Measurements from ENCODE around the gene RAD23B.
"Not testable (repeated sequence)": the region's sequence is repeated elsewhere in the genome, so short reads cannot be mapped to it uniquely, and the experiment has no call there.

RAD23B gene

DNA sequence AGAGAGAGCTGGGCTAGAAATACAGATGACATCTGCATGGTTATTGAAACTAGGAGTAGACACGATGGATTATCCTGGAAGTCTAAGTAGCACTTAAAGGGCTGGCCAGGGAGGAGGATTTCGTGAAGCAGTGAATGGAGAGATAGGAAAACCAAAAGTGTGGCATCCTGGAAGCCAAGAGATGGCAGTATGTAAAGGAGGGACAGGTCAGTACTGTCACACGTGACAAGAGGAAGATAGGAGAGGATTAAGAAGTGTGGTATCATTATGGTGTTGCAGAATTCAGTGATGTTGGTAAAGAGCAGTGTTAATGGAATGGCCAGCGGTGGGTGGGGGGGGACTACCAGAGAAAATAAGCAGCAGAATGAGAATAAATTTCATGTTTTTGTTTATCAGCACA is 11.7 kb downstream of the RAD23B start:
- DNase-seq = no peak

DNA sequence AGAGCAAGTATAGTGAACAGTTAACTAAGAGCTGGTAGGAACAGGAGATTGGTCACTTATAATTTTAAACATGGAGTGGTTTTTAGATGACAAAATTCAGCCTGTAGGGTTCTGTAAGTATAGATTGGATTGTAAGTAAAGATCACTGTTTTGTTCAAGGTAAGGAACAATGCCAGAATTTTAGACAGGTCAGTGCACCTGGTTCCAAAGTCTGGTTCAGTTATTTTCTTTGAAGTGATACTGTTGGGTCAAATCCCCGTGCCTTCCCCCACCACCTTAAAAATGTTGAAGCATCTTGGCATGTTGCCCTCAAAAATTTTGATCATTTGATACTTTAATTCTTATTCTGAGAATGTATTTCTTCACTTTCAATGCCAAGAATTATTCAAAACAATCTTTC is 12.9 kb downstream of the RAD23B start:
- DNase-seq = no peak

GRCh38 chr9:107296592-107296991 is 13.5 kb downstream of the RAD23B start:
- not testable (repeated sequence) for DNase-seq

DNA sequence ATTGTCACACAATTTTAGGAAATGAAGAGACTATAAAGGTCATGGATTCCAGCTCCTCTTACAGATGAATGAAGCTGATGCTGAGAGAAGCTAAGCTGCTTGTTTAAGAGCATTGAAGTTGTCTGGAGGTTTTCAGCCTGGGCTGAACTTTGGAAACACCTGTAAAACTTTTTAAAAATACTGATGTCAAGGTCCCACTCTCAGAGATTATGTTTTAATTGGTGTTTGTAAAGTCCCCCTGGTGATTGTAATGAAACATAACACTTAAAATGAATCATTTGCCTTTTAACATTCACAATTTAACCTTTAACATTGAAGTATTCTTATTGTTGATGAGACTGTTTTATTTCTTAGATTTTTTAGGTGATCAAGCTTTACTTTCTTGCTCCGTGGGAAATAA is 16.4 kb downstream of the RAD23B start:
- peak; percentile 20 for DNase-seq

GRCh38 chr9:107306308-107306707 is 23.2 kb downstream of the RAD23B start:
- DNase-seq = no peak

- no peak for DNase-seq
Measured at GRCh38 chr9:107307331-107307730, 24.3 kb downstream of the RAD23B start.

DNA sequence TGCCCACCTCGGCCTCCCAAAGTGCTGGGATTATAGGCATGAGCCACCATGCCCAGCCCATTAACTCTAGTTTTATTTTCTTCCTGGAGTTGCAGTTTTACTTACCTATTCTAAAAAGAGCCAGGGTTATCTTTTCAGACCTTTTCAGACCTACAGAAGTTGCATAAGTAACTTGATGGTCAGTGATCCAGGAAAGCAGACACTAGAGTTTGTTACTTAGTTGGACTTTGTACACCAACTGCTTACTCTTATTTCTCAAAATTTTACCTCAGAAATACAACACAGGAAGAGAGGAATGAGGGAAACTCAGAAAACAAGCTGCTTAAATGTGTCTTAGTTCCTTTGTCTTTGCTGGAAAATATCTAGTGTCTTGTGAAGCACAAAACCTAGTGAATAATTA is 25.4 kb downstream of the RAD23B start:
- no peak for DNase-seq

DNA sequence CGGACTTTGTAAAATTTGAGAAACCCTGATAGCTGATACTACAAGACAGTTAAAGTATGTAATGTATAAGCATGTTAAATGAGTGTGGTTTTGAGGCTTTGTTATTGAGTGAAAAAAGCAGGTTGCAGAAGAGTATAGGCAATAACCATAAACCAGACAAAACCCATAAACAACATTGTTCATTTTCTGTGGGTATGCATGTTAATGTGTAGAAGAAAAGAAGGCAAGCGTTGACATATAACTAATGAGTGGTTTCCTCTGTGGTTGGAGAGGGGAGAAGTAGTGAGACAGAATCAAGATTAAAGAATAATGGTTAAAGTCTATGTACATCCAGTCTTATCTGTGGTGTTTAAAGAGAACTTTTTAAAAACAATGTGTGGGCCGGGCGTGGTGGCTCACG is 26.2 kb downstream of the RAD23B start:
- peak; percentile 33 for DNase-seq

- no peak for DNase-seq
Measured at GRCh38 chr9:107312376-107313050, 29.4 kb downstream of the RAD23B start.

- no peak for DNase-seq
Measured at GRCh38 chr9:107313555-107314096, 30.5 kb downstream of the RAD23B start.

GRCh38 chr9:107314763-107315162 is 31.7 kb downstream of the RAD23B start:
- DNase-seq = no peak

DNA sequence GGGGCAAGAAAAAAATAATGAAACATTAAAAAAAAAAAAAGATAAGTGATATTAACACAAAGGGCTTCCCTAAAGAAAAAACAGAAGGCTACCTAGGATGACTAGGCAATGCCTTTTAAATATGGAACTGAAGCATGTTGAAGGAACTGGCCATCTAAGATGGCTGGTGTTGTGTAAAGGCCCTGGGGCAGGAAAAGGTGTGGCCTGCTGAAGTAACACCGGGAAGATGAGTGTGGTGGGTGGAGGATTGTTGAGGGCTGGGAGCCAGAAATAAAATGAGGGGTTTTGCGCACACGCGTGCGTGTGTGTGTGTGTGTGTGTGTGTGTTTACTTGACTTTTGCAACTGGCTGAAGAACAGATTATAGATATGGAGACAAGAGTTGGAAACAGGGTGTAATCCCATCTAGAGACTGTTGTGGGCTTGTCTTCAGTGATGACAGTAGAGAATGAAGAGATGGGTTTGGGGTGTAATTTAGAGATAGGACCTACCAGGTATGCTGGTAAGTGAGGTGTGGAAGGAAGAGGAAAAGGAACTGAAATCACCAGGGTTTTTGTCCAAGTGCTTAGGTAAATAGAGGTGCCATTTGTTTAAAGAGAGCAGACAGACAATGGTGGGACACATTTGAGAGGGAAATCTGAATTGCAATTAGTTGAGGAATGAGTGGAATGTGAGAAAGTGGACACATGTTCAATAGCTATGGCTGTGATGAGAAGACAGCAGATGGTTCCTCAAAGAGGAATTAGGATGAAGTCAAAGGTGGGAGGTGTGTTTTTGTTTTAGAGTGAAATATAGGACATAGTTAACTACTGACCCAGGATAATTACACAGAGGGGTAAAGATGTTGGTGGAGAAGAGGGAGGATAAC is 33.9 kb downstream of the RAD23B start:
- no peak for DNase-seq

DNA sequence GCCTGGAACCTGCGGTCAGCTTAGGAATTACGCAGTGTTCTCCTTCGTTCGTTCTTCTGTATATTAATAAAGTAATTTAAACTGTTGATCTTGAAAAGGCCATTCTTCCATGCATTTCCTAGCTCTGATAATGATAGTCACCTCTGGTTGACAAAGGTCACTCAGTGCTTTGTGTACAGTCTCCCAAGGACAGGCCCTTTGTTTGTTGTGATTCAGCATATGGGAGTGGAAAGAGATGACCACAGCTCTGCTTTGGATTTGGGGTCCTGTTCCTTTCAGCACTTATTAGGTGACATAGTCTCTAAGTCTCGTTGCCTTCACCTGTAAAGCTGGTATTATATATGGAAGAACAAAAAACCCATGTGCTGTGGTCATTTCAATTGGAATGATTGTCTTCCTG is 39.6 kb downstream of the RAD23B start:
- no peak for DNase-seq

DNA sequence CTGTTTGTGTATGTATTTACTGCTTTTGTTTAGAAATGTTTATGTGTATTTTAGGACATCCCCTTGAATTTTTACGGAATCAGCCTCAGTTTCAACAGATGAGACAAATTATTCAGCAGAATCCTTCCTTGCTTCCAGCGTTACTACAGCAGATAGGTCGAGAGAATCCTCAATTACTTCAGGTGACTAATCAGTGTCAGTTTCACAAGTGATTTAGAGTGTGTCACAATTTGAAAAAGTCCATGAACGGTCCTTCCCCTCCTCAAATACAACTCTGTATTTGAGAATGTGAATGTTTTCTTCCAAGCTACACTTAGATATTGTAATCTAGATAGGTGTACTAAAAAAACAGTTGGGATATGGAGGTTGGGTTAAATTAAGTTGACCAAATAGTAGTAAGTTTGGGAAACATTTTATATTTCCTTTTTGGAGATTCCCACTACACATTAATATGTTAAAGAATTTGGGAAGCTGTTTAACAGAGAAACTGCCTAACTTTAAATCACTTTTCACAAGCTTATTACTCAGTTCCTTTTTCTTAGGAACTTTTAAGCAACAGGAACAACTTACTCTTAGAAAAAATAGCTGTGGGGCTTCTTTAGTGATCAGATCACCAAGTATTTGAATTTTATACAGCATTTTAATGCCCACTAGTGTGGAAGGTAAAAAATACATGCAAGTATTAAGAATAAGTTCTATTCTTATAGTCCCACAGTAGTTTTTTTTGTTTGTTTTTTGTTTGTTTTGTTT is 40.9 kb downstream of the RAD23B start:
- DNase-seq = no peak

GRCh38 chr9:107325842-107326241 is 42.8 kb downstream of the RAD23B start:
- DNase-seq = no peak

- DNase-seq = no peak
Measured at GRCh38 chr9:107328510-107328909, 45.4 kb downstream of the RAD23B start.

DNA sequence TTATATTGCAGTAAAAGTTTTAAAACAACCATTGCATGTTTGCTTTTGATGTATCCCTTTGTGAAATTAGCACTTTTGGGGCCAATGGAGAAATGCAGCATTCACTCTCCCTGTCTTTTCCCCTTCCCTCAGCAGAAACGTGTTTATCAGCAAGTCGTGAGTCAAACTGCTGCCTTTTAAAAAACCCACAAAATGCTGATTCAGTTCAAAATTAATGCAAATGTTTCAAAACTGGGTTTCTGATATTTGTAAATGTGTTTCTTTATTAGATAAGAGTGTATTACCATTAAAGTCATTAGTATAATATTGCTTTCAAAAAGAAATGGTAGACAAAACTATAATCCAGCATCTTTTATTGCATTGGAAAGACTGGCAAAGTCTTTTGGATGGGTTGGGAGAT is 47.3 kb downstream of the RAD23B start:
- no peak for DNase-seq

GRCh38 chr9:107332883-107333282 is 49.8 kb downstream of the RAD23B start:
- no peak for DNase-seq

DNA sequence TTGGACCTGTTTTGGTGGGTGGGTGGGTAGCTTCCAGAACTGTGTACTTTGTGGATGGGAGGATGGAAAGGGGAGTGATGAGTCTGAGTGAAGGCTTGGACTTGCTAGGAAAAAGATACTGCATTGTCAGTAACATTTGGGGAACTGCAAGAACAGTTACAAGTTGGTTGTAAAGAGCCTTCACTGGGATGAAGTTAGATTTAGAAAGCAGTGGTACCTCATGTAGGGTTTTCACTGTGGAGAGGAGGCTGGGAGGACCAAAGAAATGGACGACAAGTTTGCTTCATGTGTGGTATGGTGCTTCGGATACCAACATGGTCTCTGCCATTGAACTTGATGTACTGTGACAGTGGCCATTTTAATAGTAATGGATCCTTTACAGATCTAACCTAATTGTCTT is 50.3 kb downstream of the RAD23B start:
- no peak for DNase-seq

GRCh38 chr9:107334103-107334776 is 51.2 kb downstream of the RAD23B start:
- DNase-seq = no peak

- no peak for DNase-seq
Measured at GRCh38 chr9:107335331-107335730, 52.3 kb downstream of the RAD23B start.

DNA sequence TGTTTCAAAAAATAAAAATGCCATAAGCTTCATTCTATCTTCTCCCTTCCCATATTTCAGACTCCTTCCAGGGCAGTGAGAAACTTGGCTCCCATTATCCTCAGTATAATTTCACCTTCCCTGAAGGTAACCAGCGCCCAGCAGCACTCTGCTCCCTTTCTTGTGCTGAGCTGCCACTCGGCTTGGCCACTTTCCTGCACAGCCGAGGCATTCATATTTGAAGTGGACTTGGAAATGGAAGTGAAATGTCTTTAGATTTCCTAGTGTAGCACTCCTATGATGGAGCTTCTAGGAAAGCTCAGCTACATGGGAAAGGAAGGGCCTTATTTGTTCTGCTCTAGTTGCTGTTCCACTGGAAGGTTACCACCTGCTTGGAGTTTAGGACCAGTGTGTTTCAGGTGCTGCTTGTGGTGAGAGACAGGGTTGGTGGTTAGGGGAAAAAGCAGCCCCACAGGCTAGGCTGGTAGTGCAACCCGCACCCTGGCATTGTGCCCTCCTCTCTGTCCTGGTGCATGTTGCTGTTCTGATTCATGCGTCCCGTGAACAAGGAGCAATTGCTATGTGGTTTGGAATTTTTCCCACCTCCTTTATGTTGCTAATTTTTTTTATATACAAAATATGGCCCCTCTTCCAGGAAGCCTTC is 53.8 kb downstream of the RAD23B start:
- DNase-seq = no peak
